Esophagus squamous epithelium (tissue), 5 donors: ENCODE results near the gene GNAI2. TPM values are rescaled to one million over a fixed set of nuclear protein-coding genes. Genes with fewer than 3 reads are reported as not detected.

ENCODE experiments used
- DNase-seq: peaks from one replicate; lab custom pipeline; 2025; lab: John Stamatoyannopoulos, UW
- H3K27ac ChIP-seq, 4 donors: fragments of 200-600 bp; sonication (generic); one replicate each; pipeline ENCODE4 v1.5.1; 2016 to 2019; ENCODE audit warnings: mild to moderate bottlenecking in 1 of 4
- H3K27me3 ChIP-seq, 4 donors: fragments of 200-600 bp; sonication (generic); 1 replicate in 3 of 4; 2 replicates in 1 of 4; pipeline versions ENCODE4 v1.5.1 to v1.6.0; 2017 to 2021; ENCODE audit warnings: antibody characterized with exemption in 1 of 4
- H3K36me3 ChIP-seq, 3 donors: fragments of 200-600 bp; sonication (generic); one replicate each; pipeline ENCODE4 v1.5.1; 2016 to 2019
- H3K4me1 ChIP-seq, 3 donors: fragments of 200-600 bp; sonication (generic); one replicate each; pipeline ENCODE4 v1.5.1; 2017 to 2019
- H3K4me3 ChIP-seq, 4 donors: fragments of 200-600 bp; sonication (generic); 1 replicate in 3 of 4; 2 replicates in 1 of 4; pipeline ENCODE4 v1.5.1; 2016 to 2019; ENCODE audit warnings: mild to moderate bottlenecking in 2 of 4, moderate library complexity in 1 of 4
- H3K9me3 ChIP-seq, 3 donors: fragments of 200-600 bp; sonication (generic); one replicate each; pipeline ENCODE4 v1.5.1; 2016 to 2019
- POLR2A ChIP-seq, 4 donors: fragments of 450-650 bp; IDR thresholded peaks; one replicate each; pipeline ENCODE4 v1.6.1; 2017; ENCODE audit warnings: antibody characterized with exemption in 4 of 4, mild to moderate bottlenecking in 4 of 4, moderate library complexity in 3 of 4
- WGBS, 2 donors: methylation state at CpG; one replicate each; pipeline ENCODE4 v1.1.5; 2018; 5-methylcytosine and 5-hydroxymethylcytosine counted together
- intact Hi-C: fragments of 100-400 bp; cut with DNase I; formaldehyde crosslinking; loops from one replicate; pipeline ENCODE4 v1.15.0; 2022
- total RNA-seq, 4 donors: library from RNA; depleted of rRNA; stranded (reverse); fragments of >200 nt; gene quantifications; one replicate each; pipeline ENCODE4 v1.1.0, GENCODE V29; 2016
- TF ChIP-seq, protein P1 (sequence below), 6 experiments: fragments of 450-650 bp in 4 of 6; fragments of 200-600 bp in 2 of 6; sonication (generic) in 2 of 6; IDR thresholded peaks; one replicate each; pipeline ENCODE4 v1.5.1; 2016 to 2019; ENCODE audit warnings: antibody characterized with exemption in 6 of 6, mild to moderate bottlenecking in 4 of 6, moderate library complexity in 4 of 6
- donor health status: DM: yes; HTN: yes; CAD: no.

Gene GNAI2
- total RNA-seq, 4 donors from 2014 or later, result 39.8 to 122 (median 76.5) TPM

DNA sequence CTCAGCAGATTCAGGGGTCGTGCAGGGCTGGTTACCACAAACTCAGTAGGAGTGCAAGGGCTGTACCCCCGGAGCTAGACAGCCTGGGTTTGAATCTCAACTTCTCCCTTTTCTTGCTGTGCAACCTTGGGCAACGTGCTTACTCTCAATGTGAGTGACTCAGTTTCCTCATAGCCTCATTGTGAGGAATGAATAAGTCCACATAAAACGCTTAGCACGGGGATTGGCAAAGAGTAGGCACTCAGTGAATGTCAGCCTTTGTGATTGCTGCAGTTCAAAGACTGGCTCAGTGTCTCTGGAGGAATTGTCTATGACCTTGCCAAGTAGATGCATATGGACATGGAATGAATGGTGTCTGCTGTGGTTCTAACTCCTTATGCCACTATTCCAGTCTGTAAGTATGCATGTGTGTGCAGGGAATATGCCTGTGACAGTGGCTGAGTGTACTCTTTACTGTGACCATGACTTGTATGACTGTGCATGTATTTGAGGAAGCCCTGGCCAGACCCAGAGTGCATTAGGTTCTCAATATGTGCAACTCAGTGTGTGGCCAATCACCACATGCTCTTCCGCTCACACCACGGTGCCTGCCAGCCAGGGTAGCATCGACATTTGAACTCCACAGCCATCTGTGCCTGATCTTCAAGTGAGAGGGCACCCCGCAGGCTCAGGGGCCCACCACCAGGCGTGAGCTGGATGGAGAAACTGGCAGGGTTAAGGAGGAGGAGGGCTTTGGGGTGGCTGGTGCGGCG is 64.1 kb downstream of the GNAI2 start:
- Histone ChIP-seq H3K27me3 (no peaks in the 10 kb centered on the region), H3K4me1 (peaks cover 34 to 66% (median 38%) of the 10 kb centered on the region in 3 donors), H3K36me3 (peaks cover 0 to 13% (median 0%) of the 10 kb centered on the region in 3 donors), H3K4me3 (peak overlapping the region; percentile 20 to 72 (median 60)), H3K9me3 (no peaks in the 10 kb centered on the region), H3K27ac (peak overlapping the region; percentile 89 to 94 (median 91))
- TF ChIP-seq, protein P1, sequence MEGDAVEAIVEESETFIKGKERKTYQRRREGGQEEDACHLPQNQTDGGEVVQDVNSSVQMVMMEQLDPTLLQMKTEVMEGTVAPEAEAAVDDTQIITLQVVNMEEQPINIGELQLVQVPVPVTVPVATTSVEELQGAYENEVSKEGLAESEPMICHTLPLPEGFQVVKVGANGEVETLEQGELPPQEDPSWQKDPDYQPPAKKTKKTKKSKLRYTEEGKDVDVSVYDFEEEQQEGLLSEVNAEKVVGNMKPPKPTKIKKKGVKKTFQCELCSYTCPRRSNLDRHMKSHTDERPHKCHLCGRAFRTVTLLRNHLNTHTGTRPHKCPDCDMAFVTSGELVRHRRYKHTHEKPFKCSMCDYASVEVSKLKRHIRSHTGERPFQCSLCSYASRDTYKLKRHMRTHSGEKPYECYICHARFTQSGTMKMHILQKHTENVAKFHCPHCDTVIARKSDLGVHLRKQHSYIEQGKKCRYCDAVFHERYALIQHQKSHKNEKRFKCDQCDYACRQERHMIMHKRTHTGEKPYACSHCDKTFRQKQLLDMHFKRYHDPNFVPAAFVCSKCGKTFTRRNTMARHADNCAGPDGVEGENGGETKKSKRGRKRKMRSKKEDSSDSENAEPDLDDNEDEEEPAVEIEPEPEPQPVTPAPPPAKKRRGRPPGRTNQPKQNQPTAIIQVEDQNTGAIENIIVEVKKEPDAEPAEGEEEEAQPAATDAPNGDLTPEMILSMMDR (IDR thresholded peaks at IDR 0.05), result no peak
- peak in 1 of 4 donors; percentile 5 for TF ChIP-seq POLR2A (IDR thresholded peaks at IDR 0.05)
- intact Hi-C loops, result no loop called here
- WGBS, 2 donors, result 34 to 51% methylated on average over 8 to 11 of the region's 12 CpGs
- DNase-seq, result no peak

DNA sequence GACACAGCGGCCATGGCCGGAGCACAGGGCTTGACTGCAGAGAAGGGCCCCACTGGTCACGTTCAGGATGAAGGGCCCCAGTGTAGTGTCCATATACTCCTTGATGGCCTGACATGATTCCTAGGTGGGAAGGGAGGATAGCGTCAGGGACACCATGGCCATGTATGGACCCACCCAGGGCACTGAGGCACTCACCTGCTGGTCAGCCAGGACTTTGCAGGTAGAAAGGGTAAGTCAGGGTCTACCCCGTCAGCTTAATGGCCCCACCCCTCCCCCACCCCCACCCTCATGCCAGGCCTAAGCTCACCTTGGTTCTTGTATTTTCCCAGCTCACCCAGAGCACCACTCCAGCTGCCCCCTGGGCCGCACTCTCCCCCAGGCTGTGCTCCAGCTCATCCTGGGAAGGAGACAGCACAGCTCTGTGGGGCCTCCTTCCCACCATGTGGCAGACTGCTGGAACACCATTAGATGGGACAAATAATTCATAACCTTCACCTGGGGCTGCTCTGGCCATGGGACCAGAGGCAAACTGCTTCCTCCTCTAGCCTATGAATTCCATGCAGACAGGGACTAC is 64.8 kb downstream of the GNAI2 start:
- DNase-seq, result no peak
- H3K36me3 ChIP-seq, result peaks cover 0 to 13% (median 0%) of the 10 kb centered on the region in 3 donors
- no peaks in the 10 kb centered on the region for H3K27me3 ChIP-seq
- no peaks in the 10 kb centered on the region for H3K9me3 ChIP-seq
- TF ChIP-seq, protein P1 (IDR thresholded peaks at IDR 0.05), result no peak
- no peak for TF ChIP-seq POLR2A (IDR thresholded peaks at IDR 0.05)
- peaks cover 34 to 66% (median 38%) of the 10 kb centered on the region in 3 donors for H3K4me1 ChIP-seq
- intact Hi-C loops, result no loop called here
- WGBS, 2 donors, result 84 to 100% methylated on average over 4 to 5 of the region's 6 CpGs
- H3K27ac ChIP-seq, result peak overlapping the region; percentile 89 to 94 (median 91)
- H3K4me3 ChIP-seq, result peak overlapping the region in 2 of 4 donors; percentile 68 to 72

DNA sequence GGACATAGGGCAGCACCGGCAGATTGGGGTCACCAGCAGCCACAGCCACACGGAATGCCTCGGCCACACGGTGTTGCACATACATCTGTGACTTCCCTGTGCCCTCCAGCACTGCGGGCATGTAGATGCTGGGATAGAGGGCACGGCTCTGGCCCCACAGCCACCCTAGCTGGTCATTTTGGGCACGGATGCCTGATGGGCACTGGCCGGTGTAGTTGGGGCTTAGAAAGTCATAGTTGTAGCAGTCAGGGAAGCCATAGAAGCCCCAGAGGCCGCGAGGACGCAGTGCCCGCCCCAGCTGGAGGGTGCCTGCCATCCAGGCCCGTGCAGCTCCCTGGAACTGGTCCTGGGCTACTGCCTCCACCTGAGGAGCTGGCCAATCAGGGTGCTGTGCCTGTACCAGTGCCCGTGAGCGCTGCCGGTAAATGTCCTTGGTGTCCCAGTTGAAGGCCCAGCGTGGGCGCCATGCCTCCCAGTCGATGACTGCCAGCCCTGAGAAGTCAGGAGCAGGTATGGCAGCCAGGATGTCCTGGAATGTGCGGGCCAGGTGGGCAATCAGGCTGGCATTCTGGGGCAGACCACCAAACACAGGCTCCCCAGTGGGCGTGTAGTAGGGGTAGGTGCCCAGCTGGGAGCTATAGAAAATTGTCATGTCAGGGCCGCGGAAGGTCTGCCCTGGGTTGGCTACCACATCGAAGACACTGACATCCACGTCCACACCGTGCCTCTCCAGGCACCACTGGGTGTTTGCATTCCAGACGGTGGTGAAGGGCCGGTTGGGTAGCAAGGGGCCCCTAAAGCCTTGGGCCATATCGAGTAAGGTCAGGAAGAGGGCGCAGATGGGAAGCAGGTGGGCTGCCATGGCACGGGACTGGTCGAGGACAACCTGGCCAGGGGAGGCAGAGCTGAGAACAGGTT is 66.3 kb downstream of the GNAI2 start:
- TF ChIP-seq, protein P1 (IDR thresholded peaks at IDR 0.05), result no peak
- no peak for TF ChIP-seq POLR2A (IDR thresholded peaks at IDR 0.05)
- Histone ChIP-seq H3K9me3 (no peaks in the 10 kb centered on the region), H3K4me3 (peak overlapping the region in 2 of 4 donors; percentile 19 to 53), H3K36me3 (peaks cover 0 to under 1% (median 0%) of the 10 kb centered on the region in 3 donors), H3K4me1 (peaks cover 34 to 66% (median 38%) of the 10 kb centered on the region in 3 donors), H3K27me3 (no peaks in the 10 kb centered on the region), H3K27ac (peak overlapping the region; percentile 44 to 94 (median 82))
- intact Hi-C loops, result no loop called here
- 71 to 78% methylated on average over 5 to 12 of the region's 32 CpGs for WGBS, 2 donors
- DNase-seq, result no peak

DNA sequence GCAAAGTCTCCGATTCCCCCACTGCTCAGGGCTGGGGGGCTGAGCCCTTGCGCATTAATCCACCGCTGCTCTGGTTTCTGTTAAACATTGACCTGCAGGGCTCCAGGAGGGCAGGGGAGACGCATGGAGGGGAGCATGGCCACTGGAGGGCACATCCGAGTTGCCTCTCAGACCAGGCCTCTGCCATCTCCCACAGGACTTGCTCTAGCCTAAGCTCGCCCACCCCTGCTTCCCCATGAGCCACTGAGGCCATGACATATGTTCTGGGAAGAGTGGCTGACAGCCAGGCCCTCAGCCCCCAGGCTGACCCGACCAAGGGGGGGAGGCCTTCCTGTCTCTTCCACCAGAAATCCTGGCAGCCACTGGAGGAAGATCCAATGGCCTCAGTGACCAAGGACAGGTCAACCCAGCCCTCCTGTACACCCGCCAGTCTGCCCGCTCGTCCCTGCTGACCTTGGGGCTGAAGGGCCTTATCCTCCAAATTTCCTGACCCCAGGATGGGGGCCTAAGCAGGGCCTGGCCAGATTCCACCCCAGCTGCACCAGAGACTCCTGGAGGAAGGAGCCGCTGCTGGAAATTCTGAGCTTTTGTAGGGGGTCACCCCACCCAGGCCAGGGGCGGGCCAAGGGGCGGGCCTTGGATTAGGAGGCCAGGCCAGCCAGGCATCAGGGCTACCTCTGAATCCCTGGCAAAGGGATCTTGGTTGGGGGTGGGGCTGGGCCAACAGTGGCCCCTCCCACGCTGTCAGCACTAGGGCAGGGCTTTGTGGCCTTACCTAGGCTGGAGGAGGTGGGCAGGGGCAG is 67.2 kb downstream of the GNAI2 start, which contains the start of gene HYAL1:
Gene HYAL1 (minus strand): TSS at position 562 of the 803 bp plus-strand sequence. CDS start 618 bp downstream, outside the sequence.
- DNase-seq, result no peak
- H3K4me3 ChIP-seq, result peak within 1 kb of the TSS in 2 of 4 donors; percentile 19 to 53
- peaks cover 30 to 58% (median 33%) of the 10 kb centered on the region in 3 donors for H3K4me1 ChIP-seq

More for the DNA sequence above, 67.2 kb downstream of the GNAI2 start, which contains the start of gene HYAL1:
- TF ChIP-seq, protein P1 (IDR thresholded peaks at IDR 0.05), result peak in 1 of 6 experiments; percentile 25
- TF ChIP-seq POLR2A (IDR thresholded peaks at IDR 0.05), result no peak
- WGBS, 2 donors, result 62 to 82% methylated on average over 3 to 7 of the region's 14 CpGs
- intact Hi-C loops, result no loop called here
- Histone ChIP-seq H3K9me3 (peaks cover 0 to under 1% (median 0%) of the 10 kb centered on the region in 3 donors), H3K36me3 (no peaks in the 10 kb centered on the region), H3K27me3 (no peaks in the 10 kb centered on the region), H3K27ac (peak within 1 kb of the TSS; percentile 44 to 94 (median 82))
